Cardiac septum (tissue), 1 donor: Measurements from ENCODE around the gene HMOX2. TPM values are rescaled to one million over a fixed set of nuclear protein-coding genes. Genes with fewer than 3 reads are reported as not detected.

Experiments used
- DNase-seq: peaks from one replicate; pipeline ENCODE4 v3.0.0-alpha.2; 2020; ENCODE audit warnings: low spot score
- intact Hi-C: fragments of 100-400 bp; cut with DNase I; formaldehyde crosslinking; loops from one replicate; pipeline ENCODE4 v1.14.0; 2022
- total RNA-seq: library from RNA; stranded (reverse); fragmentation: NEBNext Ultra II Directional; extraction: Animal tissue kit (Norgen Biotek cat#: 25700); gene quantifications from one replicate; pipeline ENCODE4 v1.2.1, GENCODE V29; 2021
- donor health status: DM: no; HTN: no; CAD: no.

The HMOX2 gene
- total RNA-seq, 1 donor from 2014 or later: 69.1 TPM

DNA sequence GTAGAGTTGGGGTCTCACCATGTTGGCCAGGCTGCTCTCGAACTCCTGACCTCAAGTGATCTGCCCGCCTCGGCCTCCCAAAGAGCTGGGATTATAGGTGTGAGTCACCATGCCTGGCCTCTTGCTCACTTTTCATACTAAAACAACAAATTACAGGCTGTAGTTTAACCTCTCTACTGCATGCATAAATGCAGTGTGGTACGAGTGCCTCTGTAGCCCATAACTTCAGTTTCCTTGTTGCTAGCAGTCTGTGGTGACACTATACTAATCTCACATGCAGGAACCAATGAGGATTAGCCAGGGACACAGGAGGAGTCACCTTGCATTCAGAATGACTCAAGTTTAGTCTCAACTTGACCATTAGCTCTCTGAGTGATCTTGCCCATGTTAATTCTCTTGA, 20.1 kb downstream of the HMOX2 start:
- DNase-seq: no peak
- intact Hi-C loops: no loop called here

DNA sequence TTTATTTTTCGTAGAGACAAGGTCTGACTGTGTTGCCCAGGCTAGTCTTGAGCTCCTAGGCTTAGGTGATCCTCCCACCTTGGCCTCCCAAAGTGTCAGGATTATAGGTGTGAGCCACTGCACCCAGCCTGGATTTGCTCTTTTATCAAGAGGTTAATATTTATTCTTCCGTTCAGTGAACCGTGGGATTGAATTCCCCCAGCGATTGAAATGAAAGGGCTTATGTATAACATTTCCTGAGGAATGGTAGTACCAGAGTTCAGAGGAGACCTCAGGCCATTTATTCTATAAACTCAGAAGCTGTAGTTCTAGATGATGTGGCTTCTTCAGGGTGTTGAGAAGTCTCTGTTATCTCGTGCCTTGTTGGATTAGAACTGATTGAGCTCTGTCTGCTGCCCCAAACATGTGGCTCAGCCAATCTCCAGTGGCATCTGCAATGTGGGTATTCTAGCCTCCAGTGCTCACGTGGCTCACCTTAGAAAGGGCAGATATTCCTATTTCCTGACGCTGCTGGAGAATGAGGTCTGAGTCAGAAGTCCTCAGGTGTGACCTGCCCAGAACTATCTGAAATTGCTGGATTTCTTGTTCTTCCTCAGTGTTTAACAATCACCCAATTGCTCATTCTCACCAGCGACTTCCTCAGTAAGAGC, 22.5 kb downstream of the HMOX2 start:
- intact Hi-C loops: no loop called here

DNA sequence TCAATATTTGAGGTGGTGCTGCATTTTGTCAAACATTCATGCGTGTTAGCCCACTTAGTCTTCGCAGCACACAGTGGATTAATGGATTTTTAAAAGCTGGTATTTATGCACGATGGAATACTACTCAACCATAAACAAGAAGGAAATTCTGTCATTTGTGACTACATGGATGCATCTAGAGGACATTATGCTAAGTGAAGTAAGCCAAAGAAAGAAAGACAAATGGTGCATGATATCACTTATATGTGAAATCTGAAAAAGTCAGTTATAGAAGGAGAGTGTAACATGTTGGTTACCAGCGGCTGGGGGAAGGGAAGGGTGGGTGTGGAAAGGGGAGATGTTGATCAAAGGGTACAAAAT, 23.0 kb downstream of the HMOX2 start:
- intact Hi-C loops: no loop called here
- DNase-seq: no peak

More for the DNA sequence above, 22.5 kb downstream of the HMOX2 start:
- DNase-seq: no peak

DNA sequence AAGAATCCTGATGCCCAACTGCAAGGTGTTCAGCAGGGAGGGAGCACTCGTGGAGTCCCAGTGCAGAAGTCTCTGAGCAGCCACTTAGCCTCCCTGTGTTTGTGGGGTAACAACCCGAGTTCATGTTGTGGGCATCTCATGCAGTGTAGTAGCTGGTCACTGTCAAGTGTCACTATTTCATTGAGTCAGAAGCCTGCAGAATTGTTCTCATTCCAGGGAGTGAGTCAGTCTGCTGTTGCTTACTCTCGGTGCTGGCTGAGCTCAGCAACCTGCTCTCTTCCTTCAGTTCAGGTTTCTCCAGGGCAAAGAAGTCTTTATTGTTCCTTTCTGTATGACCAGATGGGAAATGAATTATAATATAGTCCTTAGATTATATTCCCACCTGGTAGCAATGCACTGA, 24.1 kb downstream of the HMOX2 start:
- intact Hi-C loops: no loop called here
- no peak for DNase-seq

DNA sequence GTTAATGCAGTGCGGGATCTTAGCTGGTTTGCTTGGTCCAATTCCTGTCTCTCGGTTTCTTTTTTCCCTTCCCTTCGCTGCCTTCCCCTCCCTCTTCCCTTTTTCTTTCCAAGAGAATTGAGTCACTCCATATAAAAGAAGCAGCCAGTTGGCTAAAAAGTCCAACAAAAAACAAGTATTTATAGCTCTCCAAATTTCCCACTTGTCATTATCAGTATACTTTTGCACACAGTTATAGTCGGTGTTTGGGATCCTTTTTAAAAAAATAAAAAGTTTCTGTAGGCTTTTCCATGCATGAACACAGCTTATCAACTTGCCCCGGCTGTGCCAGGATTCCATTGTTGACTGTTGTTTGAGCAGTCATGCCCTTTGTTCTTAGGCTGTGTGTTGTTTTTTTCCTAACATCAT, 24.9 kb downstream of the HMOX2 start:
- DNase-seq: no peak
- intact Hi-C loops: no loop called here

DNA sequence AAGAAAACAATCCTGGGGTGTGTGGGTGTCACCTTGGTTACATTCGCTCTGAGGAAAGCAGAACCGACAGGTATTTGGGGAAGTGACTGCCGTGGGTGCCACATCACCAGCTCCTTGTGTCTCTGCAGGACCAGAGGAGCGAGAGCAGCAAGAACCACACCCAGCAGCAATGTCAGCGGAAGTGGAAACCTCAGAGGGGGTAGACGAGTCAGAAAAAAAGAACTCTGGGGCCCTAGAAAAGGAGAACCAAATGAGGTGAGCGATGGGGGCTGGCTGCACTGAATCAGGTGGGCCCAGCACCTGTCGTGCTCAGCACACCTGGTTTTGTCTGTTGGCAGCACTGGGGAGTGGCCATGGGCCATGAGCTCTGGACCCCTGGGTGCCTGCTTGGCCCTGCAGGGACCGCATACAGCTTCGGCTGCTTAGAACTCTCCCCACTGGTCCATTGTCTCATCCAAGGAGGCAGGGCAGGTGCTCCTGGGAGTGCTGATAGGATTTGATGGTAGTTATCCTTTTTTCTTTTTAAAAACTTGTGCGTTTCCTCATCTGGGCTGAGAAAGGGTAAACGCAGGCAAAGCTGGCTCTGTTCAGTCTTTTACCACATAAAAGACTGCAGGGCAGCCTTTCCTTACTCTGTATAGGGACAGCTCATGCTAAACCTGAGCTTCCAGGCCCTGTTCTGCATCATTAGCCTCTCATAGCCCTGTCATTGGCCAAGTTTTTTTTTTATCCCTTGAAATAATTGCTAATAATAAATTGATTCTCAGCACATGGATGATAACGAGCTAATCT, 29.4 kb downstream of the HMOX2 start:
- intact Hi-C loops: loop anchor here (2.0 to 5.0 kb wide), 2 partner anchors 43 to 82 kb away; no protein-coding TSS in a partner anchor
- DNase-seq: peak; percentile 91

DNA sequence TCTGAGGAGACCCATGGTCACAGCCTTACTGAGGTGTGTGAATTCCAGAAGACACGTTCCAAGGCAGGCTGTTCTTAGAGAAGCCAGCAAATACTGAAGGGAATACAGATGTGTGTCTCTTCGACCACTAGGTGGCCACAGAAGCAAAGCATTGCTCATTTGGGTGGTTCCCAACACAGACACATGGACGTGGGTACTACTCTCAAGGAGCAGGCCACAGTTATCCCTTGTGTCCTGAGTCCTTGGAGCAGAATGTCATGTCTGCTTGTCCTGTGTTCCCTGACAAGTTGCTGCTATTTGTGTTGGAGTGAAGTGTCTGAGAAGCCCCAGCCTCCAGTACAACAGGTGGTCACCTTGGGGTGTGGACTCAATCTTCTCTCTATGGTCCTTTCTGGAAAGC, 30.3 kb downstream of the HMOX2 start:
- intact Hi-C loops: loop anchor here (2.0 to 5.0 kb wide), 2 partner anchors 42 to 81 kb away; no protein-coding TSS in a partner anchor
- DNase-seq: no peak

DNA sequence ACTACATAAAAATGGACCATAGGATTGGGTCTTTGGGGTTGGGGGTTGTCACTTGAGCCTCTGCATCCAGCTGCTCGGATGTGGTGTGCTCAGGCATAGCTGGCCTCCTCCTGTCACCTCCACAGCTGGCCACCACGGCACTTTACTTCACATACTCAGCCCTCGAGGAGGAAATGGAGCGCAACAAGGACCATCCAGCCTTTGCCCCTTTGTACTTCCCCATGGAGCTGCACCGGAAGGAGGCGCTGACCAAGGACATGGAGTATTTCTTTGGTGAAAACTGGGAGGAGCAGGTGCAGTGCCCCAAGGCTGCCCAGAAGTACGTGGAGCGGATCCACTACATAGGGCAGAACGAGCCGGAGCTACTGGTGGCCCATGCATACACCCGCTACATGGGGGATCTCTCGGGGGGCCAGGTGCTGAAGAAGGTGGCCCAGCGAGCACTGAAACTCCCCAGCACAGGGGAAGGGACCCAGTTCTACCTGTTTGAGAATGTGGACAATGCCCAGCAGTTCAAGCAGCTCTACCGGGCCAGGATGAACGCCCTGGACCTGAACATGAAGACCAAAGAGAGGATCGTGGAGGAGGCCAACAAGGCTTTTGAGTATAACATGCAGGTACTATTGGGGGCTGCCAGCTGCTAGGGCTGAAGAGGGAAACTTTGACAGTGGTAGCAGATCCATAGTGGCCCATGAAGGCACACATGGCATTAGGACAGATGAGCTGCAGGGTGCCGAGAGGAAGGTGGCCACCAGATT, 31.6 kb downstream of the HMOX2 start:
- intact Hi-C loops: loop anchor here (2.0 to 5.0 kb wide), 2 partner anchors 41 to 80 kb away; no protein-coding TSS in a partner anchor

DNA sequence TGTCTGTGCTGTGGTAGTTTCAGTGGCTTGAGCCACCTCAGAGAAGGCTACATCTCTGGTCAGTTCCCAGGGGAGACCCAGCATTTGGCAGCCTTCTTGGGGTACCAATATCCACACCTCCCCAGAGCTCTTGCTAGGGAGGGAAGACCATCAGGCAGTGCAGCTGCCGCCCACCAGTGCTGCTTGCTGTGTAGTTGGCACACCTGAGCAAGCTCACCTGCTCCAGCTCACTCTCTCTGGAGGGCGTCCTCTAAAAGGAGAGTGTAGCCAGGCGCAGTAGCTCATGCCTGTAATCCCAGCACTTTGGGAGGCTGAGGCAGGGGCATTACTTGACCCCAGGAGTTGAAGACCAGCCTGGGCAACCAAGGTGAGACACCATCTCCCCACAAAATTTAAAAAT, 32.6 kb downstream of the HMOX2 start:
- intact Hi-C loops: loop anchor here (5.0 kb wide), 1 partner anchor 78 kb away; no protein-coding TSS in a partner anchor
- no peak for DNase-seq

More for the DNA sequence above, 31.6 kb downstream of the HMOX2 start:
- no peak for DNase-seq

DNA sequence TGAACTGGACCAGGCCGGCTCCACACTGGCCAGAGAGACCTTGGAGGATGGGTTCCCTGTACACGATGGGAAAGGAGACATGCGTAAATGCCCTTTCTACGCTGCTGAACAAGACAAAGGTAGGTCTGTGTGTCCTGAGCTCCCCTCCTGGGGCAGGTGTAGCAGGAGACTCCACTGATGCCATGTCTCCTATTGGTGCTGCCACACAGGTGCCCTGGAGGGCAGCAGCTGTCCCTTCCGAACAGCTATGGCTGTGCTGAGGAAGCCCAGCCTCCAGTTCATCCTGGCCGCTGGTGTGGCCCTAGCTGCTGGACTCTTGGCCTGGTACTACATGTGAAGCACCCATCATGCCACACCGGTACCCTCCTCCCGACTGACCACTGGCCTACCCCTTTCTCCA, 33.2 kb downstream of the HMOX2 start:
- intact Hi-C loops: loop anchor here (5.0 kb wide), 1 partner anchor 78 kb away; no protein-coding TSS in a partner anchor
- DNase-seq: no peak

DNA sequence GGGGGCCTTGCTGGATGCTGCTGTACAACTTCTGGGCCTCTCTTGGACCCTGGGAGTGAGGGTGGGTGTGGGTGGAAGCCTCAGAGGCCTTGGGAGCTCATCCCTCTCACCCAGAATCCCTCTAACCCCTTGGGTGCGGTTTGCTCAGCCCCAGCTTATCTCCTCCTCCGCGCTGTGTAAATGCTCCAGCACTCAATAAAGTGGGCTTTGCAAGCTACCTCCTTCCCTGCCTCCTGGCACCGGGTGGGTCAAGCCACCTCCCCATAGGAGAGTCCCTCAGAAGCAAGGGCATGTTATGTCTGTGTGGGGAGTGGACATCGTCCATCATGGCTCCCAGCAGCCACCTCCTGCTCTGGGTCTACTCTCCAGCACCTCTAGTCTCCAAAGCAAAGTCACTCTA, 33.9 kb downstream of the HMOX2 start:
- DNase-seq: no peak
- intact Hi-C loops: loop anchor here (5.0 kb wide), 1 partner anchor 442 kb away; no protein-coding TSS in a partner anchor

DNA sequence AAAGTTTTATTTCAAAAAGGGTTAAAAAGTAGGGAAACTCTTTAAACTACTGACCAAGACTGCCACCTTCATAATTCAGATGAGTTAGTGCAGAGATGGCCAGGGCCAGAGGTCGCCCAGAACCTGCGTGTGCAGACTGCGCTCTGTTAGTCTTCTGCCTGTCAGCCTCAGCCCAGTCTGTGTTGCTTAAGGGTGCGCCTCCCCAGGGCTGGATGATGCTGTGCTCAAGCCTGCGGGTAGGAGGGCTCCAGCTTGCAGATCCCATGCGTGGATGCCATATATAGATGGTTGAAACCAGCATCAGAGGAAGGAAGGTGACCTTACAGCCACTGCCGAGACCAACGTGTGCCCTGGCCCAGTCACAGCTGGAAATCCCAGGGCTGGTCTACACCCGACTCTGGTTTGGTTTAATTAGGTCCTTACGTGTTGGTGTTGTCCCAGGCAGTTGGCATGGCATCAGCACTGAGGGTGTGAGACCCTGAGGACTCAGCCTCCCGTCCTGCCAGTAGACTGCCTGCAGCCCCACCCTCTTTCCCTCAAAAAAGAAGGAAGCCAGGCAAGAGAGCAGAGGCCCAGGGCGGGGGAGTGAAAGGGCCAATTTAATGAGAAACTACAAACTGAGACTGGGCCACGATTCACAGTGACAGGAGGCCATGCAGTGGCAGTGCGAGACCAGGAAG, 34.7 kb downstream of the HMOX2 start:
- intact Hi-C loops: loop anchor here (5.0 kb wide), 1 partner anchor 441 kb away; no protein-coding TSS in a partner anchor
- no peak for DNase-seq

DNA sequence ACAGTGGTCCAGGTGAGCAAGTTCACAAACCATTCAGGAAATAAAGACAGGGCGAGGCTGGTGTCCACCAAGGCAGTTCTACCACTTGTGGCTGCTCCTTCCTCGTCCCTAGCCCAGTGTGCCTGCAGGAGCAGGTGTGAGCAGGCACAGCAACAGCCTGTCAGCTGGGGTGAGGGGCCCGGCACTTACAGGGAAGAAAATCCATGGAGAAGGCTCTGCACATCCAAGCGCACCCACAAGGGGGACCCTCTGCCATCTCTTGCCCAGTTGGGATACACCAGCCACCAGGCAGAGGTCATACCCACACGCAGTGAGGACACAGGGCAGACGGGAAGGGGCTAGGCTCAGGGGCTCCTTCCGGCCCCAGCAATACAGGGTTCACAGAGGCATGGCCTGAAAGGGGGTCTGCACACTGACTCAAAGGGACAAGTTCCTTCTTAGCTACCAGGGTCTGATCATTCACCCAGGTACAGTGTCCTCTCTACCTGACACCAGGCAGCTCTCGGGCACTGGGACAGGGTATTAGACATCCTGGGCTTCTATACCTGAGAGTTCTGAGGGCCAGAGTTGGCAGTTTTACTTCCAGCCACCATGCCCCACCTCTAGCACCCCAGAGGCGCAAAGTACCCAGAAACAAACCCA, 35.4 kb downstream of the HMOX2 start:
- intact Hi-C loops: loop anchor here (5.0 kb wide), 1 partner anchor 441 kb away; no protein-coding TSS in a partner anchor
- no peak for DNase-seq

DNA sequence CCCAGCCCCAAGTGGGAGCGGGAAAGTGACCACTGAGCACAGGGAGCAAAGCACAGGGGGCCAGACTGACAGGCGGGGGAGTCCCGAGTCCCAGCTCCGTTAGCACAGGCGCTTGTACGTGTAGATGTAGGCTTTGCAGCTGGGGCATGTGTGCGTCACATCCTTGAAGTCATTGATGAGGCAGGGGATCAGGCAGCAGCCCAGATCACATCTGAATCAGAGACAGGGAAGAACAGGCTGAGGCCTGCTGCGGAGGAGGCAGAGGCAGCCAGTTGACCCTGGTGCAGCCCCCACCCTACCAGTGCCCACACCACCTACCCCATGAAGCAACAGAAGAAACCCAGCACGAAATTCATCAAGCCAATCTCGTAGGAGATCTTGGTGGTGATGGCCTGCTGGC, 36.3 kb downstream of the HMOX2 start:
- intact Hi-C loops: loop anchor here (5.0 kb wide), 1 partner anchor 440 kb away; no protein-coding TSS in a partner anchor

DNA sequence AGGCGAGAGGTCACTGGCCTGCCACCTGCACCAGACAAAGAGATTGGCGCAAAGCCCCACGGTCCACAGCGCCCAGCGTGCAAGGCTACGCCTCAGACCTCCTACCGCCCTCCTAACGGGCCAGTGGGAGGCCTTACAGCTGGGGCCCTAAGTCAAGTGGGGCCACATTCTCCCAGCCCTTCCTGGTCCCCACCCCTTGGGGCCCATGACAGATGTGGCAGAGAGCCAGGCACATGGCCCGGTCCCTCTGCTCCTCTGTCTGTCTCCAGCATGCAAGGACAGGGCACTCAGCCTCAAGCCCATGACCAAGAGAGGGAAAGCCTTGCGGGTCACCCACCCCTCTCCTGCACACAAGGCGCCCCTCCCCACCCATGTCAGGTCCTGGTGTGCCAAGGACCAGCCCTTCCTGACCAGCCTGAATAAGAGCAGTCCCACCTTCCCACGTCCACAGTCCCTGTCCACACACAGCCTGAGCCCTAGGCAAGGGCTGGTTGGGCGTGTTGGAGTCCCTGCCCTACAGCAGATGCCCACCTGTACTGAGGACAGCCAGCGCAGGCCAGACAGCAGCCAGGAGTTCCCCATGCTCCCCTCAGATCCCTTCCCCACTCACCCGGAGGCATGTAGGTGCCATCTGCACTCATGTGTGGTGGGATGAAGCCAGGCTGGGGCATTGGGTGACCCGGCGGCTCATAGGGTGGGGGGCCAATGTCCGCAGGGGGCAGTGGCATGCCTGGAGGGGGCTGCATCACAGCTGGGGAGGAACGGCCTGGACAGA, 37.1 kb downstream of the HMOX2 start:
- DNase-seq: no peak
- intact Hi-C loops: loop anchor here (5.0 kb wide), 1 partner anchor 439 kb away; no protein-coding TSS in a partner anchor

More for the DNA sequence above, 36.3 kb downstream of the HMOX2 start:
- DNase-seq: no peak

DNA sequence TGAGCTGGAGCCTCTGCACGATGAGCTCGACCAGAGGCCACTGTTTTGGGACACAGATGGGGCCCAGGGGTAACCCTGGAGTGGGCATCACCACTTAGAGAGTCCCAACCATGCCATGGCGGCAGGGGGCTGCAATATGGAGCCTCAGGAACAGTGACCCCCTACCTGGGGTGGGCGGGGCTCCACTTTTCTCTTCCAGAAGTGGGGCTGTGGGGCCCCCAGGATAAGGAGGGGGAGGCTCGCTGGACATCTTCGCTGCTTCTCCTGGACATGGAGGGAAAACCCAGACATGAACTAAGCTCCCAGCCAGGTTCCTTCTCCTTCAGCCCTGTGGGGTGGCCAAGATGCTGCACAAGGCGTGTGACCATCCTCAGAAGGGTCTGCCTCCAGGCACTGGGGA, 37.7 kb downstream of the HMOX2 start:
- no peak for DNase-seq
- intact Hi-C loops: loop anchor here (5.0 kb wide), 1 partner anchor 438 kb away; no protein-coding TSS in a partner anchor

DNA sequence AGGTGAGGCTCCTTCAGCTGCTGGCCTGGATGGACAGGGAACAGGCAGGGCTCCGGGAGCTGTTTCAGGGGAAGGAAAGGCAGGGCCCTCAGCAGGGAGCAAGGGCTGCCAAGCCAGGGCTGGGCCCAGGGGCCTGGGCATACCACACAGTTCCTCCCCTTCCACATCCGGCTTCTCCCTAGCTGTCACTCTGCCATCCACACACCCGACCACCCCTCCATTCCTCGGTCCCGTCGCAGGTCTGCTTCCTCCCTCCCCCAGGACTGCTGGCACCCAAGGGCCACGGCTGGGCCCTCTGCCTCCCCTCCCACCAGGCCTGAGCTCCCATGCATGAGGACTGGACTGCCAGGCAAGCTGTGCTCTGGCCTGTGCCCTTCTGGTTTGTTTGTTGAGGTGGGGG, 38.4 kb downstream of the HMOX2 start:
- no peak for DNase-seq
- intact Hi-C loops: loop anchor here (5.0 kb wide), 1 partner anchor 438 kb away; no protein-coding TSS in a partner anchor
